CD4-positive, alpha-beta T cell treated with Interleukin-6 for 4 hours (primary cell): Measurements from ENCODE around the gene SMIM7.

ENCODE experiments used
- DNase-seq: peaks from one replicate; pipeline ENCODE4 v3.0.0-alpha.2; 2020; ENCODE audit warnings: mixed read lengths

Gene SMIM7

GRCh38 chr19:16620018-16620417 is 39.9 kb downstream of the SMIM7 start:
- DNase-seq = no peak

- DNase-seq = no peak
These were observed 40.5 kb downstream of the SMIM7 start for GRCh38 chr19:16619457-16619856.

GRCh38 chr19:16618248-16618647 is 41.7 kb downstream of the SMIM7 start:
- no peak for DNase-seq

- no peak for DNase-seq
These were observed 44.1 kb downstream of the SMIM7 start for GRCh38 chr19:16615808-16616207.

- DNase-seq = no peak
These were observed 45.0 kb downstream of the SMIM7 start for GRCh38 chr19:16614941-16615340.

GRCh38 chr19:16613841-16614240 is 46.1 kb downstream of the SMIM7 start:
- DNase-seq = no peak

- no peak for DNase-seq
These were observed 47.3 kb downstream of the SMIM7 start for GRCh38 chr19:16612636-16613035.

GRCh38 chr19:16611121-16611520 is 48.8 kb downstream of the SMIM7 start:
- DNase-seq = no peak

GRCh38 chr19:16609511-16610200 is 50.3 kb downstream of the SMIM7 start:
- no peak for DNase-seq

- DNase-seq = no peak
These were observed 51.6 kb downstream of the SMIM7 start for GRCh38 chr19:16608290-16608739.

GRCh38 chr19:16607819-16608218 is 52.1 kb downstream of the SMIM7 start:
- DNase-seq = no peak

- DNase-seq = no peak
These were observed 54.4 kb downstream of the SMIM7 start for GRCh38 chr19:16605553-16605994.

- no peak for DNase-seq
These were observed 54.8 kb downstream of the SMIM7 start for GRCh38 chr19:16605115-16605514.

- no peak for DNase-seq
These were observed 55.3 kb downstream of the SMIM7 start for GRCh38 chr19:16604615-16605014.

- DNase-seq = no peak
These were observed 56.9 kb downstream of the SMIM7 start for GRCh38 chr19:16603090-16603489.

GRCh38 chr19:16601378-16602052 is 58.4 kb downstream of the SMIM7 start:
- DNase-seq = no peak

GRCh38 chr19:16600824-16601223 is 59.1 kb downstream of the SMIM7 start:
- no peak for DNase-seq

GRCh38 chr19:16599655-16600346 is 60.1 kb downstream of the SMIM7 start:
- DNase-seq = no peak

- DNase-seq = no peak
These were observed 61.1 kb downstream of the SMIM7 start for GRCh38 chr19:16598848-16599247.

- DNase-seq = no peak
These were observed 63.5 kb downstream of the SMIM7 start for GRCh38 chr19:16596399-16596798.
